Activated CD4-positive, alpha-beta memory T cell treated with anti-CD3 and anti-CD28 coated beads for 36 hours (primary cell): ENCODE data around the gene KIAA0319L. TPM values are rescaled to one million over a fixed set of nuclear protein-coding genes. Genes with fewer than 3 reads are reported as not detected.
"Not testable (repeated sequence)": the region's sequence is repeated elsewhere in the genome, so short reads cannot be mapped to it uniquely, and the experiment has no call there.

Source experiments
- CTCF ChIA-PET: fragments of 350-600 bp; sonication (Branson Sonifier 250); formaldehyde crosslinking; loops from one replicate; lab custom pipeline; 2021; ENCODE audit warnings: antibody characterized with exemption, inconsistent platforms; lab: Charles Lee
- POLR2A ChIA-PET: fragments of 350-600 bp; sonication (Branson Sonifier 250); formaldehyde crosslinking; loops from one replicate; lab custom pipeline; 2021; ENCODE audit warnings: antibody characterized with exemption; lab: Charles Lee
- DNase-seq: peaks from one replicate; pipeline ENCODE4 v3.0.0-alpha.2; 2020
- H3K27ac Mint-ChIP-seq: one replicate; pipeline ENCODE4 v1.8.0; 2021; ENCODE audit warnings: mixed read lengths
- H3K27me3 Mint-ChIP-seq: one replicate; pipeline ENCODE4 v1.8.0; 2021; ENCODE audit warnings: mixed read lengths
- H3K36me3 Mint-ChIP-seq: one replicate; pipeline ENCODE4 v1.8.0; 2021; ENCODE audit warnings: mixed read lengths
- H3K4me1 Mint-ChIP-seq: one replicate; pipeline ENCODE4 v1.8.0; 2021; ENCODE audit warnings: low read depth, mixed read lengths
- H3K4me3 Mint-ChIP-seq: one replicate; pipeline ENCODE4 v1.8.0; 2021; ENCODE audit warnings: mild to moderate bottlenecking, mixed read lengths
- H3K9me3 Mint-ChIP-seq: one replicate; pipeline ENCODE4 v1.8.0; 2021; ENCODE audit warnings: mixed read lengths
- intact Hi-C: fragments of 100-400 bp; cut with micrococcal nuclease; formaldehyde crosslinking; loops from one replicate; pipeline ENCODE4 v1.15.1; 2023
- total RNA-seq, 2 experiments: library from RNA; stranded (reverse); gene quantifications; one replicate each; pipeline ENCODE4 v1.2.3, GENCODE V29; 2021

KIAA0319L gene
- total RNA-seq, 2 experiments from 2014 or later = 28.3 to 30.9 TPM

- Mint-ChIP-seq H3K9me3 (no peaks in the 10 kb centered on the region), H3K4me1 (peaks cover 2% of the 10 kb centered on the region), H3K27me3 (no peaks in the 10 kb centered on the region), H3K4me3 (no peak overlapping the region), H3K27ac (no peak overlapping the region), H3K36me3 (no peaks in the 10 kb centered on the region)
- ChIA-PET POLR2A (no interaction called here), CTCF (interaction anchor here (1.1 to 1.5 kb wide), 2 partner anchors 122 to 134 kb away, joined by 4 to 5 read pairs; no protein-coding TSS in a partner anchor)
- no peak for DNase-seq
- intact Hi-C loops = no loop called here
These were observed 36.0 kb upstream of the KIAA0319L start for GRCh38 chr1:35592991-35593769.

DNA sequence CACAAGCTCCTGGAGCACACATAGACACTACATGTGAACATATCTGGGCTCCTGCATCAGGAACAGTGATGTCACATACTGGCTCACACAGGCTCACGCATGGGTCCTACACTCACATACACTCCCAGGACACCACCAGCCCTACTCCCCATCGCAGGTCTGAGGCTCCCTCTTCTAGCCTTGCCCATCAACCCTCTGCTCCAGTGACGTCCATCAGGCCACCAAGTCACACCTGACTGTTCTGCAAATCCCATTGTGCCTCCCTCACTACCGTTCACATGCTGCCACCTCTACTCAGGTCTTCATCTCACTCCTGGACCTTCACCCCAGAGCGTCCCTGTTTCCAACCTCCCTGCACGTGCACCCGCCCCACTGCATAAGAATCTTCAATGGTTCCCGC, 34.0 kb upstream of the KIAA0319L start:
- Mint-ChIP-seq H3K36me3 (no peaks in the 10 kb centered on the region), H3K9me3 (no peaks in the 10 kb centered on the region), H3K4me1 (peaks cover 2% of the 10 kb centered on the region), H3K4me3 (no peak overlapping the region), H3K27ac (no peak overlapping the region), H3K27me3 (no peaks in the 10 kb centered on the region)
- DNase-seq = no peak
- POLR2A ChIA-PET = no interaction called here
- CTCF ChIA-PET = no interaction called here
- intact Hi-C loops = no loop called here

DNA sequence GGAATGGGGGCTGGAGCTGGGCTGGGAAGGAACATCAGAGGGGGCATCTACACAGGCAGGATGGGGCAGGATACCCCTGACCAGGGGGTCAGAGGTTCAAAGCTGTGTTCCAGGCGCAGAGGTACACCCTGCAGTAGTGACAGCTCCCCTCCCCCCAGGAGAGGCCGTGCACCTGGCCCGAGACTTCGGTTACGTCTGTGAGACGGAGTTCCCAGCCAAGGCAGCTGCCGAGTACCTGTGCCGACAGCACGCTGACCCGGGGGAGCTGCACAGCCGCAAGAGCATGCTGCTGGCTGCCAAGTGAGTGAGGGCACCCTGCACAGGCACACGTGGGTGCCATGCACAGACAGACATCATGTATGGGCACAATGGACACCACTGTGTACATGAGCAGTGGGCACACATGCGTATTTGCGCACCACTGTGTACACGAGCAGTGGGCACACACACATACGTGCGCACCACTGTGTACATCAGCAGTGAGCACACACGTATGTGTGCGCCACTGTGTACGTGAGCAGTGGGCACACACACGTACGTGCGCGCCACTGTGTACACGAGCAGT, 33.4 kb upstream of the KIAA0319L start:
- intact Hi-C loops = no loop called here
- no peak for DNase-seq
- H3K9me3 Mint-ChIP-seq = no peaks in the 10 kb centered on the region
- ChIA-PET CTCF (no interaction called here), POLR2A (no interaction called here)
- no peak overlapping the region for H3K27ac Mint-ChIP-seq
- H3K4me1 Mint-ChIP-seq = peaks cover 2% of the 10 kb centered on the region
- no peak overlapping the region for H3K4me3 Mint-ChIP-seq
- no peaks in the 10 kb centered on the region for H3K27me3 Mint-ChIP-seq
- H3K36me3 Mint-ChIP-seq = no peaks in the 10 kb centered on the region

GRCh38 chr1:35589516-35590427, 32.6 kb upstream of the KIAA0319L start:
- POLR2A ChIA-PET = no interaction called here
- H3K27ac Mint-ChIP-seq = no peak overlapping the region

GRCh38 chr1:35588197-35588910, 31.2 kb upstream of the KIAA0319L start:
- intact Hi-C loops = no loop called here
- POLR2A ChIA-PET = no interaction called here
- no peak for DNase-seq
- CTCF ChIA-PET = no interaction called here
- no peak overlapping the region for H3K27ac Mint-ChIP-seq
- H3K27me3 Mint-ChIP-seq = no peaks in the 10 kb centered on the region
- peaks cover 2% of the 10 kb centered on the region for H3K4me1 Mint-ChIP-seq
- no peaks in the 10 kb centered on the region for H3K9me3 Mint-ChIP-seq
- H3K36me3 Mint-ChIP-seq = no peaks in the 10 kb centered on the region
- no peak overlapping the region for H3K4me3 Mint-ChIP-seq

More at GRCh38 chr1:35589516-35590427, 32.6 kb upstream of the KIAA0319L start:
- H3K9me3 Mint-ChIP-seq = no peaks in the 10 kb centered on the region
- intact Hi-C loops = no loop called here
- no peak overlapping the region for H3K4me3 Mint-ChIP-seq
- H3K27me3 Mint-ChIP-seq = no peaks in the 10 kb centered on the region
- DNase-seq = no peak
- peaks cover 2% of the 10 kb centered on the region for H3K4me1 Mint-ChIP-seq
- no peaks in the 10 kb centered on the region for H3K36me3 Mint-ChIP-seq
- CTCF ChIA-PET = interaction anchor here (0.8 kb wide), 1 partner anchor 21 kb away, joined by 3 read pairs; no protein-coding TSS in a partner anchor

DNA sequence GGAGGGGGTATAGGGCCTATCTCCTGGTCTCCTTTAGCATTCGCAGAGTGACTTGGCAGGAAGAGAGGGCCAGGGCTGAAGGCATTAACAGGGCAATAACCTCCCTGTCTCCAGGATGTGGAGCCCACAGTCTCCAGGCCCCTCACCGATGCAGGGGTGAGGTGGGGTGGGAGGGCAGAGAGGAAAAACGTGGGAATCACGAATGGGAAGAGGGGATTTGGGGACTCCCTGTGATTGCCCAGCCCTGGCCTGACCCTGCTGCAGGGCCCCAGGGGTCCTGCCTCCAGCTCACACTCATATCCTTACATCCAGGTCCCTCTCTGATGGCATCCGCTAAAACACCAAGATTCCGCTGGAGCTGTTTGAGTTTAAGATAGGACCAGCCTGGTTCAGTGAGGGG, 30.5 kb upstream of the KIAA0319L start:
- ChIA-PET POLR2A (no interaction called here), CTCF (no interaction called here)
- H3K27ac Mint-ChIP-seq = no peak overlapping the region
- no peaks in the 10 kb centered on the region for H3K9me3 Mint-ChIP-seq
- DNase-seq = no peak
- intact Hi-C loops = no loop called here
- H3K36me3 Mint-ChIP-seq = no peaks in the 10 kb centered on the region
- H3K27me3 Mint-ChIP-seq = no peaks in the 10 kb centered on the region
- no peak overlapping the region for H3K4me3 Mint-ChIP-seq
- H3K4me1 Mint-ChIP-seq = peaks cover under 1% of the 10 kb centered on the region

DNA sequence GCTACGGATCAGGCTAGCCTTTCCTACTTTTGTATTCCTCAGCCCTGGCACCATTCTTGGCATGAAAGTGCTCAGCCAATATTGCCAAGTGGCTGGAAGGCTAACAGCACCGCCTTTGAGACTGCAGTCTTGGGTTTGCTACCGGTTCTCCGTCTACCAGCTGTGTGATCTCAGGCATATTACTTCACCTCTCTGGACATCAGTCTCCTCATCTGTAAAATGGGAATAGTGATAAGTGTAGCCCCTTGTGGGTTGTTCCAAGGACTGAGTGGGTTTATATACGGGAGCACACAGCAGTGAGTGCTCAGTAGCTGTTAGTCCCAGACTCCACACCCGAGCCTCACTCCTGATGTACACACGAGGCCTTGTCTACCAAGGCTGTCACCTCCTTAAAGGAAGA, 29.6 kb upstream of the KIAA0319L start:
- intact Hi-C loops = no loop called here
- no peaks in the 10 kb centered on the region for H3K27me3 Mint-ChIP-seq
- no peak overlapping the region for H3K27ac Mint-ChIP-seq
- no peak for DNase-seq
- ChIA-PET POLR2A (no interaction called here), CTCF (no interaction called here)
- H3K4me1 Mint-ChIP-seq = no peaks in the 10 kb centered on the region
- H3K9me3 Mint-ChIP-seq = no peaks in the 10 kb centered on the region
- no peaks in the 10 kb centered on the region for H3K36me3 Mint-ChIP-seq
- H3K4me3 Mint-ChIP-seq = no peak overlapping the region

GRCh38 chr1:35585805-35586204, 28.6 kb upstream of the KIAA0319L start:
- H3K4me3 Mint-ChIP-seq, H3K27me3 Mint-ChIP-seq, DNase-seq, intact Hi-C loops, H3K27ac Mint-ChIP-seq, H3K9me3 Mint-ChIP-seq, POLR2A ChIA-PET, H3K36me3 Mint-ChIP-seq, H3K4me1 Mint-ChIP-seq: not testable (repeated sequence)
- CTCF ChIA-PET = interaction anchor here (1.0 to 1.7 kb wide), 2 partner anchors 17 to 136 kb away, joined by 3 read pairs; no protein-coding TSS in a partner anchor

DNA sequence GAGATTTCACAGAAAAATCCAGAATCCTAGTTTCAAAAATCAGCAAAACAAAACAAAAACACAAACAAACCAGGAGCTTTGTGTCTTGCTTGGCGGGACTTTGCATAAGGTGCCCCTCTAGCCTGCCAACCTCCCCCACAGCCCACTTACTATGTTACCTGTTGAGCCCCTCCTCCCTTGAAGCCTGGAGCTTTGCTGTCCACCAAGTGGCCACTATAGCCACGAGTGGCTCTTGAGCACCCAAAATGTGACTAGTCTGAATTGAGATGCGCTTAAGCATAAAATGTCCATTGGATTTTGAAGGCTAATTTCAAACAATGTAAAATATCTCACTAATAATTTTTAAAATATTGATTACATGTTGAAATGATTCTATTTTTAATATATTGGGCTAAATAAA, 28.1 kb upstream of the KIAA0319L start:
- ChIA-PET POLR2A (interaction anchor here (0.6 kb wide), 1 partner anchor 12 kb away, joined by 3 read pairs; the partner anchor contains the start of gene TFAP2E), CTCF (interaction anchor here (1.0 to 1.9 kb wide), 4 partner anchors 17 to 143 kb away, joined by 3 to 5 read pairs (median 3); no protein-coding TSS in a partner anchor)
- no peak for DNase-seq
- no peaks in the 10 kb centered on the region for H3K9me3 Mint-ChIP-seq
- intact Hi-C loops = no loop called here
- H3K4me1 Mint-ChIP-seq = no peaks in the 10 kb centered on the region
- no peaks in the 10 kb centered on the region for H3K27me3 Mint-ChIP-seq
- no peak overlapping the region for H3K4me3 Mint-ChIP-seq
- no peak overlapping the region for H3K27ac Mint-ChIP-seq
- no peaks in the 10 kb centered on the region for H3K36me3 Mint-ChIP-seq

- CTCF ChIA-PET = interaction anchor here (2.6 kb wide), 1 partner anchor 13 kb away, joined by 8 read pairs; no protein-coding TSS in a partner anchor
- H3K4me3 Mint-ChIP-seq, H3K27ac Mint-ChIP-seq, H3K36me3 Mint-ChIP-seq, H3K27me3 Mint-ChIP-seq, POLR2A ChIA-PET, H3K9me3 Mint-ChIP-seq, DNase-seq, intact Hi-C loops: not testable (repeated sequence)
- peaks cover 15% of the 10 kb centered on the region for H3K4me1 Mint-ChIP-seq
These were observed 24.4 kb upstream of the KIAA0319L start for GRCh38 chr1:35581621-35582020.

- no peak overlapping the region for H3K4me3 Mint-ChIP-seq
- peaks cover 21% of the 10 kb centered on the region for H3K4me1 Mint-ChIP-seq
- H3K36me3 Mint-ChIP-seq = no peaks in the 10 kb centered on the region
- CTCF ChIA-PET = interaction anchor here (0.6 to 4.4 kb wide), 4 partner anchors 12 to 144 kb away, joined by 3 to 25 read pairs (median 6); no protein-coding TSS in a partner anchor
- POLR2A ChIA-PET = no interaction called here
- DNase-seq = no peak
- intact Hi-C loops = no loop called here
- H3K27me3 Mint-ChIP-seq = peaks cover 3% of the 10 kb centered on the region
- H3K9me3 Mint-ChIP-seq = no peaks in the 10 kb centered on the region
- no peak overlapping the region for H3K27ac Mint-ChIP-seq
These were observed 23.8 kb upstream of the KIAA0319L start for GRCh38 chr1:35580949-35581388.
